LNCaP clone FGC (cell line): ENCODE measurements around the gene FAH.

Experiments
- DNase-seq: peaks from one replicate; pipeline ENCODE4 v3.0.0-alpha.2; 2011; ENCODE audit warnings: low read depth
- H3K4me3 ChIP-seq: 2 replicates; pipeline ENCODE4 v1.5.1; 2011; ENCODE audit warnings: mild to moderate bottlenecking, low read depth, low read length, control low read depth
- CTCF ChIP-seq: IDR thresholded peaks from 2 replicates; pipeline ENCODE4 v1.5.1; 2012; ENCODE audit warnings: mild to moderate bottlenecking; ENCODE audit not compliant: control insufficient read depth, insufficient read depth; ENCODE audit errors: extremely low read depth

The FAH gene

GRCh38 chr15:80208758-80209734 lies 56.2 kb downstream of the FAH start:
- no peak for DNase-seq
- TF ChIP-seq CTCF = no peak
- no peak overlapping the region for H3K4me3 ChIP-seq

GRCh38 chr15:80210611-80211573 lies 58.1 kb downstream of the FAH start:
- no peak for TF ChIP-seq CTCF
- no peak for DNase-seq
- H3K4me3 ChIP-seq = no peak overlapping the region

- TF ChIP-seq CTCF = no peak
- no peak overlapping the region for H3K4me3 ChIP-seq
- DNase-seq = no peak
Measured at GRCh38 chr15:80211976-80212375, 59.2 kb downstream of the FAH start.

DNA sequence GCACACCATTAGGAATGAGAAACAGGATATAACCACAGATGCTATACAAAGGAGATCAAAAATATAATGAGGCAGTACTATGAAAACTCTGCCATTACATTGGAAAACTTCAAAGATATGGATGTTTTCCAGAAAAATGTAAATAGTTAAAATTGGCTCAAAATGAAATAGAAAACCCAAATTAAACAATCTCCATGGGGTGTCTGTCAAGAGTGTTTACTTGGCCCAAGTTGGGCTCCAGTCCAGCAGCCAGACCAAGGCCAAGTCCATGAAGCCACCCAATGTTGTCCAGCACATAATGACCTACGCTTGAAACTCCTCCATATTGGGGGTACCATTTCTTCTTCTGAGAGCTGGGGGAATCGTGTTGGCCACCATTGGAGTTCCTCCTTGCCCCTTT lies 62.1 kb downstream of the FAH start:
- DNase-seq = no peak
- TF ChIP-seq CTCF = no peak
- H3K4me3 ChIP-seq = no peak overlapping the region

GRCh38 chr15:80216141-80216540 lies 63.3 kb downstream of the FAH start:
- no peak overlapping the region for H3K4me3 ChIP-seq
- no peak for TF ChIP-seq CTCF
- no peak for DNase-seq

- H3K4me3 ChIP-seq = no peak overlapping the region
- no peak for DNase-seq
- no peak for TF ChIP-seq CTCF
Measured at GRCh38 chr15:80216911-80217310, 64.1 kb downstream of the FAH start.
